Peyer's patch (tissue), 4 donors: ENCODE measurements around the gene MMP24OS. TPM values are rescaled to one million over a fixed set of nuclear protein-coding genes. Genes with fewer than 3 reads are reported as not detected.

Experiments
- DNase-seq, 3 donors: peaks; one replicate each; pipeline ENCODE4 v3.0.0-alpha.2; 2017 to 2019
- H3K27ac ChIP-seq, 4 donors: fragments of 200-600 bp; sonication (generic); one replicate each; pipeline ENCODE4 v1.5.1; 2016 to 2019
- H3K27me3 ChIP-seq, 2 donors: fragments of 200-600 bp; sonication (generic); one replicate each; pipeline ENCODE4 v1.5.1; 2019
- H3K36me3 ChIP-seq, 3 donors: fragments of 200-600 bp; sonication (generic); one replicate each; pipeline ENCODE4 v1.5.1; 2016 to 2019
- H3K4me1 ChIP-seq, 4 donors: fragments of 200-600 bp; sonication (generic); one replicate each; pipeline ENCODE4 v1.5.1; 2016 to 2019
- H3K4me3 ChIP-seq, 4 donors: fragments of 200-600 bp; sonication (generic); 1 replicate in 3 of 4; 2 replicates in 1 of 4; pipeline ENCODE4 v1.5.1; 2016 to 2019; ENCODE audit warnings: mild to moderate bottlenecking in 1 of 4
- H3K9me3 ChIP-seq, 4 donors: fragments of 200-600 bp; sonication (generic); one replicate each; pipeline ENCODE4 v1.5.1; 2016 to 2019; ENCODE audit warnings: mild to moderate bottlenecking in 1 of 4
- POLR2A ChIP-seq, 2 donors: fragments of 450-650 bp; IDR thresholded peaks; one replicate each; pipeline ENCODE4 v1.5.1; 2017; ENCODE audit warnings: antibody characterized with exemption in 2 of 2, mild to moderate bottlenecking in 2 of 2, moderate library complexity in 2 of 2
- total RNA-seq, 4 donors: library from RNA; depleted of rRNA; stranded (reverse); fragments of >200 nt; gene quantifications; one replicate each; pipeline ENCODE4 v1.1.0, GENCODE V29; 2016
- TF ChIP-seq, protein P1 (sequence below), 6 experiments: fragments of 450-650 bp in 4 of 6; fragments of 200-600 bp in 2 of 6; sonication (generic) in 1 of 6; IDR thresholded peaks; one replicate each; pipeline ENCODE4 v1.5.1; 2017 to 2019; ENCODE audit warnings: antibody characterized with exemption in 6 of 6, mild to moderate bottlenecking in 3 of 6, moderate library complexity in 1 of 6

MMP24OS gene
- total RNA-seq, 4 donors from 2014 or later: 23.1 to 86.1 (median 58.6) TPM

DNA sequence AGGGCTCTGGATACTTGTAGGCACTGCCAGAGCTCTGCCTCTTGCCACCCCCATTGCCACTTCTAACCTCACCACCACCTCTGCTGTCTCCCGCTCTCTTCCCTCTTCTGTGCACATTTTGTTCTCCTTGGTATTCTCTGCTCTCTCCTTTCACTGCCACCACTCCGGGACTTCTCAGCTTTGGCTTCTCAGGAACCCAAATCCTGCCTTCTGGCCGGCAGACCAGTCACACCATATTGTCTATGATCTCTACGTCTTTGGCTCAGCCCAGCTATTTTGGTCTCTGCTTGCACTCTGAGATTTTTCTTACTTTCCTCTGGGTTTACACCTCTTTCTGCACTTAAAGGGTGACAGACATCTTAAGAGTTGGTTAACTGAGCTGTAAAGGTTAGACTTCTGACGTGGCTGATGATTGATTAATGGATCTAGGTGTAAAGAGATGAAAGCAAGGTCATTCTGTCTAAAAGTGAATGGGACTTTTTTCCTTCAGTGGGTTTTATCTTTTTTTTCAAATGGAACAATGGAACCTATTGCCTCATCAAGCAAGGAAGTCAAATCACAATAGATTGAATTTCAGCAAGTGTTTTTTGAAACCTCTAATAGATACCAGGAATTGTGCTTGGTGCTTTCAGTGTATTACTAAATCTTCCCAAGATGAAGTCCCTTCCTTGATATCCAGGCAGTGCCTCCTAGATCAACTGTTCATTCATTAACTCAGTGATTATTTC lies 37.7 kb downstream of the MMP24OS start:
- H3K4me1 ChIP-seq: no peaks in the 10 kb centered on the region
- no peaks in the 10 kb centered on the region for H3K27me3 ChIP-seq
- H3K4me3 ChIP-seq: no peak overlapping the region
- DNase-seq: no peak
- TF ChIP-seq POLR2A (IDR thresholded peaks at IDR 0.05): no peak
- TF ChIP-seq, protein P1, sequence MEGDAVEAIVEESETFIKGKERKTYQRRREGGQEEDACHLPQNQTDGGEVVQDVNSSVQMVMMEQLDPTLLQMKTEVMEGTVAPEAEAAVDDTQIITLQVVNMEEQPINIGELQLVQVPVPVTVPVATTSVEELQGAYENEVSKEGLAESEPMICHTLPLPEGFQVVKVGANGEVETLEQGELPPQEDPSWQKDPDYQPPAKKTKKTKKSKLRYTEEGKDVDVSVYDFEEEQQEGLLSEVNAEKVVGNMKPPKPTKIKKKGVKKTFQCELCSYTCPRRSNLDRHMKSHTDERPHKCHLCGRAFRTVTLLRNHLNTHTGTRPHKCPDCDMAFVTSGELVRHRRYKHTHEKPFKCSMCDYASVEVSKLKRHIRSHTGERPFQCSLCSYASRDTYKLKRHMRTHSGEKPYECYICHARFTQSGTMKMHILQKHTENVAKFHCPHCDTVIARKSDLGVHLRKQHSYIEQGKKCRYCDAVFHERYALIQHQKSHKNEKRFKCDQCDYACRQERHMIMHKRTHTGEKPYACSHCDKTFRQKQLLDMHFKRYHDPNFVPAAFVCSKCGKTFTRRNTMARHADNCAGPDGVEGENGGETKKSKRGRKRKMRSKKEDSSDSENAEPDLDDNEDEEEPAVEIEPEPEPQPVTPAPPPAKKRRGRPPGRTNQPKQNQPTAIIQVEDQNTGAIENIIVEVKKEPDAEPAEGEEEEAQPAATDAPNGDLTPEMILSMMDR (IDR thresholded peaks at IDR 0.05): no peak
- no peaks in the 10 kb centered on the region for H3K36me3 ChIP-seq
- H3K27ac ChIP-seq: no peak overlapping the region
- no peaks in the 10 kb centered on the region for H3K9me3 ChIP-seq

DNA sequence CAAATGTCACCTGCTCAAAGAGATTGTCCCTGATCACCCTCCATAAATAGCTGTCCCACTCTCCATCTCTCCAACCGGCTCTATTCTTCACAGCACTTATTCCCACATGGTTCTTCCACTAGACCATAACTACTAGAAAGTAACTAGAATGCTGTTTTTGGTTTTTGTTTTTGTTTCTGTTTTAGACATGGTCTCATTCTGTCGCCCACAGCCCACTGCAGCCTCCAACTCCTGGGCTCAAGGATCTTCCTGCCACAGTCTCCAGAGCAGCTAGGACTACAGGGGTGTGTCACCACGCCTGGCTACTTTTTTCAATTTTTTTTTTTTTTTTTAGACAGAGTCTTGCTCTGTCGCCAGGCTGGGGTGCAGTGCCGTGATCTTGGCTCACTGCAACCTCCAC lies 39.2 kb downstream of the MMP24OS start:
- TF ChIP-seq, protein P1 (IDR thresholded peaks at IDR 0.05): no peak
- TF ChIP-seq POLR2A (IDR thresholded peaks at IDR 0.05): no peak
- H3K27me3 ChIP-seq: no peaks in the 10 kb centered on the region
- no peak for DNase-seq

DNA sequence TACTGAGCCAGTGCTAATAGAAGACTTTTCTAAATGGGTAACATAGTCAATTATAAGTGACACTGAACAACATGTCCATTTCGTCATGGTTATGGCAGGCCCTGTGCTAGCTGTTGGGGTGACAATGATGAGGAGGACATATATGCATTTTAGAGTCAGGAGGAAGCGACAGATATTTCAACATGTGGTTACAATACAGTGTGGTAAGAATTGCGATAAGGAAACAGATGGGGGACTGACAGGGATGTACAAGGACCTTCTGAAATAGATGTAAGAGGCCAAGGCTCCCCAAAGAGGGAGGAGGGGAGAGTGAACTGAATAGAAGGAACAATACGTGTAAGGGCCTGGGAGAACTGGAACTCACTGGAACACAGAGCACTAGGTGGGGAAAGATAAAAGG lies 39.8 kb downstream of the MMP24OS start:
- no peak for TF ChIP-seq POLR2A (IDR thresholded peaks at IDR 0.05)
- TF ChIP-seq, protein P1 (IDR thresholded peaks at IDR 0.05): no peak
- no peaks in the 10 kb centered on the region for H3K36me3 ChIP-seq
- no peak for DNase-seq
- no peaks in the 10 kb centered on the region for H3K27me3 ChIP-seq
- H3K27ac ChIP-seq: no peak overlapping the region
- no peaks in the 10 kb centered on the region for H3K9me3 ChIP-seq
- no peak overlapping the region for H3K4me3 ChIP-seq
- no peaks in the 10 kb centered on the region for H3K4me1 ChIP-seq

More for the DNA sequence above, 39.2 kb downstream of the MMP24OS start:
- Histone ChIP-seq H3K27ac (no peak overlapping the region), H3K9me3 (no peaks in the 10 kb centered on the region), H3K4me1 (no peaks in the 10 kb centered on the region), H3K4me3 (no peak overlapping the region), H3K36me3 (no peaks in the 10 kb centered on the region)

DNA sequence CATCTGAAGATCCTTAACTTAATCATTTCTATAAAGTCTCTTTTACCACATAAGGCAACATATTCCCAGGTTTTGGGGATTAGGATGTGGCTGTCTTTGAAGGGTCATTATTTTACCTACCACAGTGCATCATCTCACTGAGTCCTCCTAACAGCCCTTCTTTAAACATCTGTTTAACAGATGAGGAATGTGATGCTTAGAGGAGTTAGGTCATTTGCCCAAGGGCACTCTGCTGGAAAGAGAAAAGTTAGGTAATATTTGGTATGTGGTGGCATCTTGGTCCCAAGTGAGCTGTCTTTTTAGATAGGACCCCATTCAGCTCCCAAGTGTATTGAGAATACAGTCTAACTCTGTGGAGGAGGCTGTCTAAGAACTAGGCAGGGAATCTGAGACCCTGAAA lies 40.4 kb downstream of the MMP24OS start:
- no peak for DNase-seq
- Histone ChIP-seq H3K36me3 (no peaks in the 10 kb centered on the region), H3K27ac (no peak overlapping the region), H3K27me3 (no peaks in the 10 kb centered on the region), H3K4me1 (no peaks in the 10 kb centered on the region), H3K9me3 (no peaks in the 10 kb centered on the region), H3K4me3 (no peak overlapping the region)
- TF ChIP-seq POLR2A (IDR thresholded peaks at IDR 0.05): no peak
- TF ChIP-seq, protein P1 (IDR thresholded peaks at IDR 0.05): no peak

DNA sequence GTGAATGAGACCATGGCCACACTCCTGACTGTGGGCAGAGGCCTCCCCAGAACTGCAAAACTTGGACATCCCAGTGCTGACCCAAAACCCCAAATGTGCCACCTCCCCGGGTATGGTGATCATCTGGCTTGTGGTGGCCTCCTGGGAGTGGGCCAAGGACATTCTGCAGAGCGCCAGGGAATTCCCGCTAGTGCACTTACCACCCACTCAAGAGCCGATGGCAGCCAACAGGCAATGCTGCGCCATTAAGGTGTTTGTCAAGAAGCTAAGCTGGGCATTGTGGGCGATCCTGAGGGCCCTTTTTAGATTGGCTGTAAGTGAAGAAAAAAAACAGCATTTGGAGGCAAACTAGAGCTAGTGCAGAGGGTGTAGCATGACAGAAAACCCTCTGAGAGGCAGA lies 42.0 kb downstream of the MMP24OS start:
- no peak overlapping the region for H3K27ac ChIP-seq
- H3K36me3 ChIP-seq: no peaks in the 10 kb centered on the region
- TF ChIP-seq POLR2A (IDR thresholded peaks at IDR 0.05): no peak
- TF ChIP-seq, protein P1 (IDR thresholded peaks at IDR 0.05): no peak
- no peak overlapping the region for H3K4me3 ChIP-seq
- no peaks in the 10 kb centered on the region for H3K9me3 ChIP-seq
- no peaks in the 10 kb centered on the region for H3K4me1 ChIP-seq
- H3K27me3 ChIP-seq: no peaks in the 10 kb centered on the region
- no peak for DNase-seq
